Measurements from ENCODE around the gene SLC27A2. TPM values are rescaled to one million over a fixed set of nuclear protein-coding genes. Genes with fewer than 3 reads are reported as not detected.

SLC27A2 gene
- total RNA-seq, 1 donor from 2014 or later: 2.9 TPM

DNA sequence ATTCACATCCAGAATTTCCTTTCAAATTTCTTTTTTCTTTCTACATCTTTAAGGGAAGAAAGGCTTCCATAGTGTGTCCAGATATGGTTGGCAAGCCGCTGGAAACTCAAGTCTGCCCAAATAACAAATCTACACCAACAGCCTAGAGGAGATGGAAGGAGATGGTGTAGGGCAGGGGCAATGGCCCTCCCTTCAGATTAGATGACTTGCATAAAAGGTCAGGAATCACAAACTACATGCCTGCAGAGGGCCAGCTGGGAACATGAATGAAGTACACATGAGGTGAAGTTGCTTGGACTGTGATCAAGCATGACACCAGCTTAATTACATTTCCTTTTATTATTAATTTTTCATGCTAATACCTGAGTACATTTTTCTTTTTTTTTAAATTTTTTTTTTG lies 10.2 kb downstream of the SLC27A2 start:
- Histone ChIP-seq H3K4me3 (no peak overlapping the region), H3K27ac (no peak overlapping the region), H3K27me3 (ENCODE audit: low read depth) (no peaks in the 10 kb centered on the region), H3K9me3 (no peaks in the 10 kb centered on the region), H3K36me3 (no peaks in the 10 kb centered on the region), H3K4me1 (no peaks in the 10 kb centered on the region)
- intact Hi-C loops (cut with DNase I): no loop called here
- no peak for ATAC-seq
- TF ChIP-seq, protein P1, sequence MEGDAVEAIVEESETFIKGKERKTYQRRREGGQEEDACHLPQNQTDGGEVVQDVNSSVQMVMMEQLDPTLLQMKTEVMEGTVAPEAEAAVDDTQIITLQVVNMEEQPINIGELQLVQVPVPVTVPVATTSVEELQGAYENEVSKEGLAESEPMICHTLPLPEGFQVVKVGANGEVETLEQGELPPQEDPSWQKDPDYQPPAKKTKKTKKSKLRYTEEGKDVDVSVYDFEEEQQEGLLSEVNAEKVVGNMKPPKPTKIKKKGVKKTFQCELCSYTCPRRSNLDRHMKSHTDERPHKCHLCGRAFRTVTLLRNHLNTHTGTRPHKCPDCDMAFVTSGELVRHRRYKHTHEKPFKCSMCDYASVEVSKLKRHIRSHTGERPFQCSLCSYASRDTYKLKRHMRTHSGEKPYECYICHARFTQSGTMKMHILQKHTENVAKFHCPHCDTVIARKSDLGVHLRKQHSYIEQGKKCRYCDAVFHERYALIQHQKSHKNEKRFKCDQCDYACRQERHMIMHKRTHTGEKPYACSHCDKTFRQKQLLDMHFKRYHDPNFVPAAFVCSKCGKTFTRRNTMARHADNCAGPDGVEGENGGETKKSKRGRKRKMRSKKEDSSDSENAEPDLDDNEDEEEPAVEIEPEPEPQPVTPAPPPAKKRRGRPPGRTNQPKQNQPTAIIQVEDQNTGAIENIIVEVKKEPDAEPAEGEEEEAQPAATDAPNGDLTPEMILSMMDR (IDR thresholded peaks at IDR 0.05): no peak
- no peak for DNase-seq

DNA sequence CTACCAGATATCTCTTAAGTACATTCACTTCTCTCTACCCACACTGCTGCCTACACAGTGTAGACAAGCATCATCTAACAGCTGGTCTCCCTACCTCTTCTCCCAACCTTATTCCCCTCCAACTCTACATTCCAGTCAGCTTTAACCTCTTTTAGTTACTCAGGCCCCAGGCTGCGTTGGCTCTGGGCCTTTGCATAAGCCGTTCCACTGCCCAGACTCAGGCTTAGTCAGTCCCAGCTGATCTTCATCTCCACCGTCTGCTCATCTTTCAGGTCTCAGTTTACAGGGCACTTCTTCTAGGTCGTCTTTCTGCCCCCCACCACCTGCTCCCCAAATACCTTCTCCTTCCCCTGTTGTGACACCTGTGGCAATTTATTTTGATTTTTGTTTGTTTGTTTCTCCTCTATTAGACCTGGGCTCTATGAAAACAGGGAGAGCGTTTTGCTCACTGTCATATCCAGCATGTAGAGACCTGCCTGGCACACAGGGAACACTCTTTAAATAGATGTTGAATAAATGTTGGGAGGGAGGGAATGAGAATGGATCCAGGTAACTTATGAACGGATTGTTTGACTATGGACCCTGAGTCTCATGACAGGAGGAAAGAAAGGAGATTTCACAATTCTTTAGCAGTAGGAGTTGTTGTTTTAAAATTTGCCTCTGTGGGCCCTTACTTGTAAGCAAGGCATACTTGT lies 11.1 kb downstream of the SLC27A2 start:
- ATAC-seq (no peak), DNase-seq (no peak)

DNA sequence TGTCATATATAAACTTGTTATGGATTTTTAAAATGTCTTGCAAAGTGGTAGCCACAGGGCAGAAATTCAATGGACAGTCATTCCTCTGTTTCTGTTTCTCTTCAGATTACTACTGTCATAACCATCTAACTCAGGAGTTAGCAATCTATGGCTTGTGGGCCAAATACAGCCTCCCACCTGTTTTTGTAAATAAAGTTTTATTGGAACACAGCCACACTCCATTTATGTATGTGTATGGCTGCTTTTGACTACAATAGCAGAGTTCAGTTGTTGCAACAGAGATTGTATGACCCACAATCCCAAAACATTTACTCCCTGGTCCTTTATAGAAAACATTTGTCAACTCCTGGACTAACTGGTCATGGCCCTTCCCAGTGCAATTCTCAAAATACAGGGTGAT lies 20.0 kb downstream of the SLC27A2 start:
- Histone ChIP-seq H3K27me3 (ENCODE audit: low read depth) (no peaks in the 10 kb centered on the region), H3K9me3 (no peaks in the 10 kb centered on the region), H3K4me3 (no peak overlapping the region), H3K36me3 (no peaks in the 10 kb centered on the region), H3K27ac (no peak overlapping the region), H3K4me1 (no peaks in the 10 kb centered on the region)
- DNase-seq (no peak), ATAC-seq (no peak)
- TF ChIP-seq, protein P1 (IDR thresholded peaks at IDR 0.05): no peak
- intact Hi-C loops (cut with DNase I): no loop called here

More for the DNA sequence above, 11.1 kb downstream of the SLC27A2 start:
- TF ChIP-seq, protein P1 (IDR thresholded peaks at IDR 0.05): no peak
- H3K27me3 ChIP-seq (ENCODE audit: low read depth): no peaks in the 10 kb centered on the region
- intact Hi-C loops (cut with DNase I): no loop called here
- H3K4me1 ChIP-seq: no peaks in the 10 kb centered on the region
- H3K27ac ChIP-seq: no peak overlapping the region
- H3K36me3 ChIP-seq: no peaks in the 10 kb centered on the region
- no peak overlapping the region for H3K4me3 ChIP-seq
- no peaks in the 10 kb centered on the region for H3K9me3 ChIP-seq

DNA sequence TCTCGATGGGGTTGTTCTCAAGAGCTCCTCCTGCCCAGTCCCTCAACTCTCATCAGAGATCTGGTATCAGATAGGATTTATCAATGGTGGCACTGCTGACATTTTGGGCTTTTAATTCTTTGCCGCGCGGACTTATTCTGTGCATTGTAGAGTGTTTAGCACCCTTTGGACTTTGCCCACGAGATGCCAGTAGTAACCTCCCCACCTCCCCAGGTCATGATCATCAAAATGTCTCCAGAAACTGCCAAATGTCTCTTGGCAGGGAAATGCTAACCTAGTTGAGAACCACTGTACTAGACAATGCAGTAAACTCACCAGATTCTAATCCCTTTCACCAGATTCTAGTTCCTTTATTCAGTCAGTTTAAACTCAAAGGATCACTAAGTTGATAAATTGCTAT lies 24.0 kb downstream of the SLC27A2 start:
- no peak overlapping the region for H3K4me3 ChIP-seq
- TF ChIP-seq, protein P1 (IDR thresholded peaks at IDR 0.05): no peak
- H3K4me1 ChIP-seq: no peaks in the 10 kb centered on the region
- H3K36me3 ChIP-seq: no peaks in the 10 kb centered on the region
- ATAC-seq: no peak
- no peak overlapping the region for H3K27ac ChIP-seq
- DNase-seq: no peak
- intact Hi-C loops (cut with DNase I): no loop called here
- no peaks in the 10 kb centered on the region for H3K27me3 ChIP-seq (ENCODE audit: low read depth)
- no peaks in the 10 kb centered on the region for H3K9me3 ChIP-seq

DNA sequence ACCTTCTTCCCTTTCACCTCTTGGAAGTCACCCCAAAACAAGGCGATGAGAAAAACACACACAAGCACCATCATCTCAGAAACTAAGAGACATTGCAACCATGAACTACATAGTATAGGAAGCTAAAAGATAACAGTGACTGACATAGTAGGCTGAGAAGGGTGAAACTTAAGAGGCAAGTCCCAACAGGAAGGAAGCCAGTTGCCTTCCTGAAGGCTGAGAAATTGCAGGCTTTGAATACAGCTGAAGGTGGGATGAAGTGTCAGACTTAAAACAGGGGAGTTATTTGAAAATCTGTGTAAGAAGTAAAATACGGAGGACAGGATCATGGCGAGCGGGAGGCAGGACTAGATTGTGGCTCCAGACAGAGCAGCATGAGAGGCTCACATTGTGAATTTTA lies 27.8 kb downstream of the SLC27A2 start:
- no peaks in the 10 kb centered on the region for H3K36me3 ChIP-seq
- no peak overlapping the region for H3K27ac ChIP-seq
- no peaks in the 10 kb centered on the region for H3K4me1 ChIP-seq
- H3K4me3 ChIP-seq: no peak overlapping the region
- no peak for DNase-seq
- H3K27me3 ChIP-seq (ENCODE audit: low read depth): no peaks in the 10 kb centered on the region
- H3K9me3 ChIP-seq: no peaks in the 10 kb centered on the region
- no peak for ATAC-seq
- TF ChIP-seq, protein P1 (IDR thresholded peaks at IDR 0.05): no peak
- intact Hi-C loops (cut with DNase I): no loop called here
